AML-193 (cell line): ENCODE results near the gene HRH2.
"Not testable (repeated sequence)": the region's sequence is repeated elsewhere in the genome, so short reads cannot be mapped to it uniquely, and the experiment has no call there.

ENCODE experiments used
- DNase-seq, 2 experiments: peaks; one replicate each; lab custom pipeline; 2025; lab: John Stamatoyannopoulos, UW

Gene HRH2

GRCh38 chr5:175741556-175741955 lies 83.7 kb downstream of the HRH2 start:
- no peak for DNase-seq

- no peak for DNase-seq
Observed at GRCh38 chr5:175742290-175742994, 84.6 kb downstream of the HRH2 start.

- DNase-seq, result no peak
Observed at GRCh38 chr5:175743676-175744210, 85.9 kb downstream of the HRH2 start.

- DNase-seq, result no peak
Observed at GRCh38 chr5:175745210-175745609, 87.3 kb downstream of the HRH2 start.

- no peak for DNase-seq
Observed at GRCh38 chr5:175746851-175747250, 89.0 kb downstream of the HRH2 start.

- no peak for DNase-seq
Observed at GRCh38 chr5:175747539-175748060, 89.7 kb downstream of the HRH2 start.

- no peak for DNase-seq
Observed at GRCh38 chr5:175748650-175749049, 90.8 kb downstream of the HRH2 start.

GRCh38 chr5:175749591-175749990 lies 91.7 kb downstream of the HRH2 start:
- no peak for DNase-seq

GRCh38 chr5:175750511-175750931 lies 92.7 kb downstream of the HRH2 start:
- no peak for DNase-seq

- DNase-seq, result no peak
Observed at GRCh38 chr5:175751369-175751768, 93.5 kb downstream of the HRH2 start.

- DNase-seq, result no peak
Observed at GRCh38 chr5:175752826-175753535, 95.1 kb downstream of the HRH2 start.

GRCh38 chr5:175753536-175754402 lies 95.9 kb downstream of the HRH2 start:
- DNase-seq, result no peak

GRCh38 chr5:175759991-175760390 lies 102.1 kb downstream of the HRH2 start:
- not testable (repeated sequence) for DNase-seq
